ENCODE measurements around the gene MAMDC2.
"Not testable (repeated sequence)": the region's sequence is repeated elsewhere in the genome, so short reads cannot be mapped to it uniquely, and the experiment has no call there.

MAMDC2 gene

DNA sequence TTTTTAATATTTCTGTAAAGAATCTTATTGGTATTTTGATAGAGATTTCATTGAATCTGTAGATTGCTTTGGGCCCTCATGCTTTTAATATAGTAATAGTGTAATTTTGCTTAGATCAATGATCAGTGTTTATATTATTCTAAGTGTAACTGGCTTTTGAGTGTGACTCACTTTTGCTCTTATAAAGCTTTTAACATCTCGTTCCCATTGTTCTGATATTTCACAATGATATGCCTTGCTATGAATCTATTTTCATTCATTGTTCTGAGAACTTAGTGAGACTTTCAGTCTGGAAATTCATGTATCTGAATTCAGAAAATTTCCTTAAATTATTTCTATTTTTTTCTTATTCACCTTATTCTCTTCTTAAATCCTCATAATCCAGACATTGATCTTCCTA, 13.5 kb upstream of the MAMDC2 start:
- no peak for DNase-seq
- H2BK15ac ChIP-seq (replicated peaks; ENCODE audit: low read depth), result no peak overlapping the region
- no CpG with 5 or more reads among the region's 1 CpG for WGBS (ENCODE audit: extremely low coverage, insufficient coverage, low lambda C conversion rate)

DNA sequence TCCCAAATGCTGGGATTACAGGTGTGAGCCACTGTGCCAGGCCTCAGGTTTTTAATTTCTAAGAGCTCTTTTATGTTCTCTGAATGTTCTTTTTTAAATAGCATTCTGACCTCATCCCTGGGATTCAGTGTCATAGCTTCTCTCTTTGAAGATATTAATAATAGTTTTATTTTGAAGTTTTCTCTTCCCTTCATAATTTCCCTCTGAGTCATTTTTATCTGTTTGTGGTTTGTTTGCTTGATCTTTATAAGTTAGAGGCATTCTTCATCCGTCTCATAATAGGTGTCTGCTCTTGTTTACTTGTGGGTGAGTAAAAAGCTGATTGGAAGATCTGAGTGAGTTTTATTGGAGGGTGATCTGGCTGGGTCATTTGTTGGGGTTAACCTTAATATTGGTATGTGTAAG, 12.5 kb upstream of the MAMDC2 start:
- Histone ChIP-seq H3K79me2 (ENCODE audit: control insufficient read depth, insufficient read depth, low read length) (no peaks in the 10 kb centered on the region), H3K27me3 (ENCODE audit: insufficient read depth, low read length, poor library complexity) (no peaks in the 10 kb centered on the region), H3K23ac (ENCODE audit: low read length) (no peak overlapping the region), H3K4me2 (ENCODE audit: low read length) (no peak overlapping the region), H3K27ac (ENCODE audit: low read depth, low read length) (no peak overlapping the region), H3K18ac (ENCODE audit: low read length) (no peak overlapping the region), H3K79me1 (ENCODE audit: low read length) (no peaks in the 10 kb centered on the region), H2AK5ac (ENCODE audit: low read length) (no peak overlapping the region), H2BK15ac (replicated peaks; ENCODE audit: low read depth) (no peak overlapping the region), H2BK5ac (ENCODE audit: low read length) (no peak overlapping the region), H4K5ac (ENCODE audit: low read length) (no peak overlapping the region), H3K4me3 (ENCODE audit: low read length) (no peak overlapping the region), H3K4me1 (ENCODE audit: control insufficient read depth, low read depth, low read length) (no peaks in the 10 kb centered on the region), H3K36me3 (ENCODE audit: control insufficient read depth, insufficient read depth, low read length) (no peaks in the 10 kb centered on the region), H3K56ac (ENCODE audit: low read length) (no peak overlapping the region), H2BK120ac (ENCODE audit: low read depth, low read length) (no peak overlapping the region), H4K8ac (ENCODE audit: low read depth, low read length) (no peak overlapping the region), H3K9ac (ENCODE audit: low read length) (no peak overlapping the region), H3K4ac (ENCODE audit: low read depth, low read length) (no peak overlapping the region)
- no peak for DNase-seq
- no CpG with 5 or more reads among the region's 1 CpG for WGBS (ENCODE audit: extremely low coverage, insufficient coverage, low lambda C conversion rate)

More for the DNA sequence above, 13.5 kb upstream of the MAMDC2 start:
- Histone ChIP-seq H4K8ac (ENCODE audit: low read depth, low read length) (no peak overlapping the region), H3K4me2 (ENCODE audit: low read length) (no peak overlapping the region), H3K27me3 (ENCODE audit: insufficient read depth, low read length, poor library complexity) (no peaks in the 10 kb centered on the region), H3K36me3 (ENCODE audit: control insufficient read depth, insufficient read depth, low read length) (no peaks in the 10 kb centered on the region), H3K4me3 (ENCODE audit: low read length) (no peak overlapping the region), H2AK5ac (ENCODE audit: low read length) (no peak overlapping the region), H3K18ac (ENCODE audit: low read length) (no peak overlapping the region), H4K5ac (ENCODE audit: low read length) (no peak overlapping the region), H3K9ac (ENCODE audit: low read length) (no peak overlapping the region), H3K4me1 (ENCODE audit: control insufficient read depth, low read depth, low read length) (no peaks in the 10 kb centered on the region), H3K79me1 (ENCODE audit: low read length) (no peaks in the 10 kb centered on the region), H3K27ac (ENCODE audit: low read depth, low read length) (no peak overlapping the region), H2BK5ac (ENCODE audit: low read length) (no peak overlapping the region), H3K56ac (ENCODE audit: low read length) (no peak overlapping the region), H3K79me2 (ENCODE audit: control insufficient read depth, insufficient read depth, low read length) (no peaks in the 10 kb centered on the region), H3K4ac (ENCODE audit: low read depth, low read length) (no peak overlapping the region), H2BK120ac (ENCODE audit: low read depth, low read length) (no peak overlapping the region), H3K23ac (ENCODE audit: low read length) (no peak overlapping the region)

DNA sequence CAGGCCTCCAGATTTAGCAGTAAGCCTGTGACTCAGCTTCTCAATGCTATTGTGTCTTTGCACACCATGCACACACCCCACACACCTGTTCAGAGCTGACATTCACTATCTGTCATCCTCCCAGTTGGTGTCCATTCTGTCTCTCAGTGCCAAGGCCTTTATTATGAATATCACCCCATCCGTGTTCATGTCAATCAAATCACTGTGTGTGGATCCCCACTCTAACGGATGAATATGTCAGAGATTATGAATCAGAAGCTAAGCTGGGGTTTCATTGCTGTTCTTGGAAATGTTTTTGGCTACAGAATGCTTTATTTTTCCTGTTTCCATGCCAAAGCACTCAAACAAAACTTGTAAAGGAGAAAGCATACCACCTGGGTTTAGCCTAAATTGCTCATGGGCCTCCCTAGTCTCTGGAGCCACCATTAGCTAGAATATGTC, 9.4 kb upstream of the MAMDC2 start:
- no peak overlapping the region for H3K18ac ChIP-seq (ENCODE audit: low read length)
- no peaks in the 10 kb centered on the region for H3K79me1 ChIP-seq (ENCODE audit: low read length)
- H2BK5ac ChIP-seq (ENCODE audit: low read length), result no peak overlapping the region
- H3K4ac ChIP-seq (ENCODE audit: low read depth, low read length), result no peak overlapping the region
- H4K8ac ChIP-seq (ENCODE audit: low read depth, low read length), result no peak overlapping the region
- no peak overlapping the region for H2BK15ac ChIP-seq (replicated peaks; ENCODE audit: low read depth)
- no peak overlapping the region for H3K9ac ChIP-seq (ENCODE audit: low read length)
- H3K56ac ChIP-seq (ENCODE audit: low read length), result no peak overlapping the region
- no peak overlapping the region for H2BK120ac ChIP-seq (ENCODE audit: low read depth, low read length)
- H3K79me2 ChIP-seq (ENCODE audit: control insufficient read depth, insufficient read depth, low read length), result no peaks in the 10 kb centered on the region
- no CpG with 5 or more reads among the region's 2 CpGs for WGBS (ENCODE audit: extremely low coverage, insufficient coverage, low lambda C conversion rate)
- no peak overlapping the region for H2AK5ac ChIP-seq (ENCODE audit: low read length)
- no peak overlapping the region for H3K27ac ChIP-seq (ENCODE audit: low read depth, low read length)
- no peaks in the 10 kb centered on the region for H3K36me3 ChIP-seq (ENCODE audit: control insufficient read depth, insufficient read depth, low read length)
- DNase-seq, result no peak
- H4K5ac ChIP-seq (ENCODE audit: low read length), result no peak overlapping the region
- H3K23ac ChIP-seq (ENCODE audit: low read length), result no peak overlapping the region
- H3K4me1 ChIP-seq (ENCODE audit: control insufficient read depth, low read depth, low read length), result no peaks in the 10 kb centered on the region
- H3K27me3 ChIP-seq (ENCODE audit: insufficient read depth, low read length, poor library complexity), result no peaks in the 10 kb centered on the region
- no peak overlapping the region for H3K4me3 ChIP-seq (ENCODE audit: low read length)
- no peak overlapping the region for H3K4me2 ChIP-seq (ENCODE audit: low read length)

DNA sequence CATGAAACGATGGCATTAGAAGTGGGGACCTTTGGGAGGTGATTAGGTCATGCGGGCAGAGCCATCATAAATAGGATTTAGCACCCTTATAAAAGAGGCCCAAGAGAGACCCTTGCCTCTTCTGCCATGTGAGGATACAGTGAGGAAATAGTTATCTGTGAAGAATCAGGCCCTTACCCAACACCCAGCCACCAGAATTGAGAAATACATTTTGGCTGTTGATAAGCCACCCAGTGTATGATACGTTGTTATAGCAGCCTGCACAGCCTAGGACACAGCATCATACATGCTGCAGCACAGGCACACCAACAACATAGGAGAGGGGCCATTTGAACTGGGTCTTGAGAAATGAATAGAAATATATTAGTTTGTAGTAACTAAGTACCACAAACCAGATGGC, 8.0 kb upstream of the MAMDC2 start:
- no peak overlapping the region for H3K9ac ChIP-seq (ENCODE audit: low read length)
- H3K4me3 ChIP-seq (ENCODE audit: low read length), result no peak overlapping the region
- H3K56ac ChIP-seq (ENCODE audit: low read length), result no peak overlapping the region
- no peak overlapping the region for H3K27ac ChIP-seq (ENCODE audit: low read depth, low read length)
- no peak overlapping the region for H4K5ac ChIP-seq (ENCODE audit: low read length)
- no peaks in the 10 kb centered on the region for H3K27me3 ChIP-seq (ENCODE audit: insufficient read depth, low read length, poor library complexity)
- WGBS (ENCODE audit: extremely low coverage, insufficient coverage, low lambda C conversion rate), result no CpG with 5 or more reads among the region's 3 CpGs
- no peaks in the 10 kb centered on the region for H3K36me3 ChIP-seq (ENCODE audit: control insufficient read depth, insufficient read depth, low read length)
- H2AK5ac ChIP-seq (ENCODE audit: low read length), result no peak overlapping the region
- H4K8ac ChIP-seq (ENCODE audit: low read depth, low read length), result no peak overlapping the region
- DNase-seq, result no peak
- H3K18ac ChIP-seq (ENCODE audit: low read length), result no peak overlapping the region
- H2BK5ac ChIP-seq (ENCODE audit: low read length), result no peak overlapping the region
- H3K4me1 ChIP-seq (ENCODE audit: control insufficient read depth, low read depth, low read length), result no peaks in the 10 kb centered on the region
- H3K79me2 ChIP-seq (ENCODE audit: control insufficient read depth, insufficient read depth, low read length), result no peaks in the 10 kb centered on the region
- no peak overlapping the region for H3K4me2 ChIP-seq (ENCODE audit: low read length)
- no peak overlapping the region for H3K4ac ChIP-seq (ENCODE audit: low read depth, low read length)
- H3K79me1 ChIP-seq (ENCODE audit: low read length), result no peaks in the 10 kb centered on the region
- no peak overlapping the region for H2BK15ac ChIP-seq (replicated peaks; ENCODE audit: low read depth)
- H3K23ac ChIP-seq (ENCODE audit: low read length), result no peak overlapping the region
- no peak overlapping the region for H2BK120ac ChIP-seq (ENCODE audit: low read depth, low read length)

DNA sequence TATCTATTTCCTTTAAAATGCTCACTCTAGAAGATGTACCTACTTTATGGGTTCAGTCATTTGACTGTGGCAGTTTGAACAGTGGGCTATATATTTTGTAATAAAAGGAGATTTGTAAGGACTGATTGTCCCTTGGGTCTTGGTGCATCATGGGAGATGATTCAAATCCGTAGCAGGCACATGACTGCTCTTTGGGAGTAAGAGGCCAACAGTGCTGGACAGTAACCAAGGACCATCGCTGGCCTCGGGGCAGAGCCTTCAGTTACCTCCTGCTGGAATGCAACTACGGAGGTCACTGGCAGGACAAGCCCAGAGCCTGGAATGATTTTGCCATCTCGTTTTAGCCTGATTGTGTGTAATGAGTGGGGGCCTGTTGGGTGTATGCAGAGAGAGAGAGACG, 7.0 kb upstream of the MAMDC2 start:
- no CpG with 5 or more reads among the region's 6 CpGs for WGBS (ENCODE audit: extremely low coverage, insufficient coverage, low lambda C conversion rate)
- Histone ChIP-seq H3K36me3 (ENCODE audit: control insufficient read depth, insufficient read depth, low read length) (no peaks in the 10 kb centered on the region), H3K18ac (ENCODE audit: low read length) (no peak overlapping the region), H3K27me3 (ENCODE audit: insufficient read depth, low read length, poor library complexity) (no peaks in the 10 kb centered on the region), H4K5ac (ENCODE audit: low read length) (no peak overlapping the region), H3K27ac (ENCODE audit: low read depth, low read length) (no peak overlapping the region), H2BK15ac (replicated peaks; ENCODE audit: low read depth) (no peak overlapping the region), H2AK5ac (ENCODE audit: low read length) (no peak overlapping the region), H3K79me1 (ENCODE audit: low read length) (no peaks in the 10 kb centered on the region), H3K9ac (ENCODE audit: low read length) (no peak overlapping the region), H3K4me1 (ENCODE audit: control insufficient read depth, low read depth, low read length) (no peaks in the 10 kb centered on the region), H3K56ac (ENCODE audit: low read length) (no peak overlapping the region), H3K4me2 (ENCODE audit: low read length) (no peak overlapping the region), H2BK5ac (ENCODE audit: low read length) (no peak overlapping the region), H3K4me3 (ENCODE audit: low read length) (no peak overlapping the region), H4K8ac (ENCODE audit: low read depth, low read length) (no peak overlapping the region), H3K23ac (ENCODE audit: low read length) (no peak overlapping the region), H3K4ac (ENCODE audit: low read depth, low read length) (no peak overlapping the region), H2BK120ac (ENCODE audit: low read depth, low read length) (no peak overlapping the region), H3K79me2 (ENCODE audit: control insufficient read depth, insufficient read depth, low read length) (no peaks in the 10 kb centered on the region)
- DNase-seq, result no peak

DNA sequence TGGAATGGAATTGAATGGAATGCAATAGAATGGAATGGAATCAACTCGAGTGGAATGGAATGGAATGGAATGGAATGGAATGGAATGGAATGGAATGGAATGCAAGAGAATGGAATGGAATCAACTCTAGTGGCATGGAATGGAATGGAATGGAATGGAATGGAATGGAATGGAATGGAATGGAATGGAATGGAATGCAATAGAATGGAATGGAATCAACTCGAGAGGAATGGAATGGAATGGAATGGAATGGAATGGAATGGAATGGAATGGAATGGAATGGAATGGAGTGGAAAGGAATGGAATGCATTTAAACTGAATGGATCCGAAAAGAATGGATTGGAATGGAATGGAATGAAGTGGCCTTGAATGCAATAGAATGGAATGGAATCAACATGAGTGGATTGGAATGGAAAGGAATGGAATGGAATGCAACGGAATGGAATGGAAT, 5.5 kb upstream of the MAMDC2 start:
- H3K9ac ChIP-seq (ENCODE audit: low read length); H3K27ac ChIP-seq (ENCODE audit: low read depth, low read length); H3K4me3 ChIP-seq (ENCODE audit: low read length); H3K56ac ChIP-seq (ENCODE audit: low read length); H4K8ac ChIP-seq (ENCODE audit: low read depth, low read length); H3K18ac ChIP-seq (ENCODE audit: low read length); H2BK5ac ChIP-seq (ENCODE audit: low read length); H4K5ac ChIP-seq (ENCODE audit: low read length); H3K27me3 ChIP-seq (ENCODE audit: insufficient read depth, low read length, poor library complexity); H3K4me2 ChIP-seq (ENCODE audit: low read length); H2AK5ac ChIP-seq (ENCODE audit: low read length); H2BK15ac ChIP-seq (replicated peaks; ENCODE audit: low read depth); H3K79me2 ChIP-seq (ENCODE audit: control insufficient read depth, insufficient read depth, low read length); H3K23ac ChIP-seq (ENCODE audit: low read length); H2BK120ac ChIP-seq (ENCODE audit: low read depth, low read length); H3K4ac ChIP-seq (ENCODE audit: low read depth, low read length); H3K36me3 ChIP-seq (ENCODE audit: control insufficient read depth, insufficient read depth, low read length); H3K4me1 ChIP-seq (ENCODE audit: control insufficient read depth, low read depth, low read length); H3K79me1 ChIP-seq (ENCODE audit: low read length): not testable (repeated sequence)
- peak; percentile 83 for DNase-seq
- no CpG with 5 or more reads among the region's 4 CpGs for WGBS (ENCODE audit: extremely low coverage, insufficient coverage, low lambda C conversion rate)
